ENCODE results near the gene OR6C1. TPM values are rescaled to one million over a fixed set of nuclear protein-coding genes. Genes with fewer than 3 reads are reported as not detected.
"Not testable (repeated sequence)": the region's sequence is repeated elsewhere in the genome, so short reads cannot be mapped to it uniquely, and the experiment has no call there.

Gene OR6C1
- total RNA-seq, 1 donor from 2014 or later, result not detected

DNA sequence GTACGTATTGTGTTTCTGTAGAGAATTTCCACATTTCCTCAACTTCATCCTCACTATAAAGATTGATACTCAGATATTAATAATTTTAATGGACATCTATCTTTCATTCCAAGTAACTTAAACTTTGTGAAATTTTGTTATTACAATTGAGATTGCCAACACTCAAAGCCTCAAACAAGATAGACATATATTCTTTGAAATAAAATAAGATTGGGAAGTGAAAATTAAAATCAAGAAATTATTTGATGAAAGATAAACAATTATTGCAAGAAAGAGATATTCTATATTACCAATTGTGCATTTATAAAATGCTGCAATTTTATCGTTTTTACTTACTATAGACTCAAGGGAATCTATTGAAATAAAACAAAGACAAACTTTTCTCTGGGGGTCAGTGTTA lies 17.7 kb upstream of the OR6C1 start, which contains the start of gene OR6C6:
Gene OR6C6 (minus strand): TSS at position 101 of the 400 bp plus-strand sequence. CDS start 1,337 bp downstream, outside the sequence.
- H3K4me3 ChIP-seq (ENCODE audit: insufficient read depth, low read depth, low read length), result no peak within 1 kb of the TSS
- no peaks in the 10 kb centered on the region for H3K36me3 ChIP-seq (ENCODE audit: insufficient read depth, low read length)
- no peaks in the 10 kb centered on the region for H3K79me2 ChIP-seq (ENCODE audit: insufficient read depth, low read length)
- H4K20me1 ChIP-seq (ENCODE audit: insufficient read depth, low read length), result no peaks in the 10 kb centered on the region
- Mint-ChIP-seq H3K27ac (ENCODE audit: unreplicated experiment) (no peak within 1 kb of the TSS), H3K36me3 (ENCODE audit: low read depth, unreplicated experiment) (no peaks in the 10 kb centered on the region), H3K9me3 (ENCODE audit: unreplicated experiment) (no peaks in the 10 kb centered on the region), H3K4me1 (ENCODE audit: low read depth, unreplicated experiment) (no peaks in the 10 kb centered on the region), H3K27me3 (ENCODE audit: low read depth, unreplicated experiment) (no peaks in the 10 kb centered on the region), H3K4me3 (ENCODE audit: unreplicated experiment) (no peak within 1 kb of the TSS)
- DNase-seq (ENCODE audit: low read depth) (no peak), FAIRE-seq (no peak)
- H3K9ac ChIP-seq (ENCODE audit: low read length), result no peak within 1 kb of the TSS
- H3K27me3 ChIP-seq (ENCODE audit: insufficient read depth, low read length), result no peaks in the 10 kb centered on the region
- H3K4me2 ChIP-seq (ENCODE audit: low read length), result no peak within 1 kb of the TSS
- no peaks in the 10 kb centered on the region for H3K4me1 ChIP-seq (ENCODE audit: insufficient read depth, low read length)
- H3K9me3 ChIP-seq (ENCODE audit: insufficient read depth, low read depth, low read length), result no peaks in the 10 kb centered on the region
- no peak within 1 kb of the TSS for H2AFZ ChIP-seq (ENCODE audit: low read depth, low read length)
- no peak for TF ChIP-seq EZH2 (IDR thresholded peaks at IDR 0.05; ENCODE audit: insufficient read depth, low read length)
- TF ChIP-seq, protein P1, sequence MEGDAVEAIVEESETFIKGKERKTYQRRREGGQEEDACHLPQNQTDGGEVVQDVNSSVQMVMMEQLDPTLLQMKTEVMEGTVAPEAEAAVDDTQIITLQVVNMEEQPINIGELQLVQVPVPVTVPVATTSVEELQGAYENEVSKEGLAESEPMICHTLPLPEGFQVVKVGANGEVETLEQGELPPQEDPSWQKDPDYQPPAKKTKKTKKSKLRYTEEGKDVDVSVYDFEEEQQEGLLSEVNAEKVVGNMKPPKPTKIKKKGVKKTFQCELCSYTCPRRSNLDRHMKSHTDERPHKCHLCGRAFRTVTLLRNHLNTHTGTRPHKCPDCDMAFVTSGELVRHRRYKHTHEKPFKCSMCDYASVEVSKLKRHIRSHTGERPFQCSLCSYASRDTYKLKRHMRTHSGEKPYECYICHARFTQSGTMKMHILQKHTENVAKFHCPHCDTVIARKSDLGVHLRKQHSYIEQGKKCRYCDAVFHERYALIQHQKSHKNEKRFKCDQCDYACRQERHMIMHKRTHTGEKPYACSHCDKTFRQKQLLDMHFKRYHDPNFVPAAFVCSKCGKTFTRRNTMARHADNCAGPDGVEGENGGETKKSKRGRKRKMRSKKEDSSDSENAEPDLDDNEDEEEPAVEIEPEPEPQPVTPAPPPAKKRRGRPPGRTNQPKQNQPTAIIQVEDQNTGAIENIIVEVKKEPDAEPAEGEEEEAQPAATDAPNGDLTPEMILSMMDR (IDR thresholded peaks at IDR 0.05; ENCODE audit: insufficient read depth, low read depth, low read length), result no peak
- no peak within 1 kb of the TSS for H3K27ac ChIP-seq (ENCODE audit: low read depth, low read length)

DNA sequence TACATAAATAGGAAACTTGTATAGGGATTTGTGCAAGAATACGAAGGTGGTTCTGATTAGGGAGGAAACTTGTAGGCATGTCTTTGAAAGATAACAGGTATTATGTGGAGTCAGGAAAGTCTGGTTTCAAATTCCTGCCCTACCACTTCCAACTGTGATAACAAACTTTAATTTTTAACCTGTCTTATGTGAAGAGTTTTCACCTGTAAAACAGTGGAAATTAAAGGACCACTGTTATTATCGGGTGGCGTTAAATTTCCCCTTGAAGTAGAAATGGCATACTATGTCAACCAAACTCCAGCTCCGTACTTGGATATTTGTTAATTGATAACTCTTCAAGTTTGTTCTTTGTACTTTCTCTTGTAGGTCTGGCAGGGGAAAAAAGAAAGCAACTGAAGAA lies 6.1 kb downstream of the OR6C1 start:
- Histone ChIP-seq H3K4me3 (ENCODE audit: insufficient read depth, low read depth, low read length) (no peak overlapping the region), H3K79me2 (ENCODE audit: insufficient read depth, low read length) (no peaks in the 10 kb centered on the region), H3K9me3 (ENCODE audit: insufficient read depth, low read depth, low read length) (no peaks in the 10 kb centered on the region), H3K9ac (ENCODE audit: low read length) (no peak overlapping the region), H3K4me1 (ENCODE audit: insufficient read depth, low read length) (no peaks in the 10 kb centered on the region), H4K20me1 (ENCODE audit: insufficient read depth, low read length) (no peaks in the 10 kb centered on the region), H3K4me2 (ENCODE audit: low read length) (no peak overlapping the region), H3K36me3 (ENCODE audit: insufficient read depth, low read length) (no peaks in the 10 kb centered on the region), H2AFZ (ENCODE audit: low read depth, low read length) (no peak overlapping the region), H3K27ac (ENCODE audit: low read depth, low read length) (no peak overlapping the region), H3K27me3 (ENCODE audit: insufficient read depth, low read length) (no peaks in the 10 kb centered on the region)
- Mint-ChIP-seq H3K27me3 (ENCODE audit: low read depth, unreplicated experiment) (no peaks in the 10 kb centered on the region), H3K27ac (ENCODE audit: unreplicated experiment) (no peak overlapping the region), H3K9me3 (ENCODE audit: unreplicated experiment) (no peaks in the 10 kb centered on the region), H3K36me3 (ENCODE audit: low read depth, unreplicated experiment) (no peaks in the 10 kb centered on the region), H3K4me1 (ENCODE audit: low read depth, unreplicated experiment) (no peaks in the 10 kb centered on the region), H3K4me3 (ENCODE audit: unreplicated experiment) (no peak overlapping the region)
- TF ChIP-seq, protein P1 (IDR thresholded peaks at IDR 0.05; ENCODE audit: insufficient read depth, low read depth, low read length), result no peak
- no peak for TF ChIP-seq EZH2 (IDR thresholded peaks at IDR 0.05; ENCODE audit: insufficient read depth, low read length)
- FAIRE-seq (no peak), DNase-seq (ENCODE audit: low read depth) (no peak)

DNA sequence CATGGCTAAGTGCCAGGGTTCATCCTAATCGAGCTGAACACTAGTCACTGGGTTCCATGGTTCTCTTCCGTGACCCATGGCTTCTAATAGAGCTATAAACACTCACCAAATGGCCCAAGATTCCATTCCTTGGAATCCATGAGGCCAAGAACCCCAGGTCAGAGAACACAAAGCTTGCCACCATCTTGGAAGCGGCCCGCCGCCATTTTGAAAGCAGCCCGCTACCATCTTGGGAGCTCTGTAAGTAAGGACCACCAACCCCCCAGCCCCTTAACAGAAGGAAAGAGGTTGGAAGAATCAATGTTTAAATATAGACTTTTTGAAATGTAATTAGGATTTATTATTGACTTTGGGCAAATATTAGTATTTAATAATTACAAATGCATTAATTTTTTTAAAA lies 11.7 kb downstream of the OR6C1 start:
- H3K9me3 Mint-ChIP-seq (ENCODE audit: unreplicated experiment); H3K4me3 Mint-ChIP-seq (ENCODE audit: unreplicated experiment); H3K36me3 Mint-ChIP-seq (ENCODE audit: low read depth, unreplicated experiment): not testable (repeated sequence)

More for the DNA sequence above, 11.7 kb downstream of the OR6C1 start:
- not testable (repeated sequence) for H4K20me1 ChIP-seq (ENCODE audit: insufficient read depth, low read length); FAIRE-seq; H3K4me1 Mint-ChIP-seq (ENCODE audit: low read depth, unreplicated experiment); H2AFZ ChIP-seq (ENCODE audit: low read depth, low read length); H3K4me2 ChIP-seq (ENCODE audit: low read length); H3K4me3 ChIP-seq (ENCODE audit: insufficient read depth, low read depth, low read length); H3K4me1 ChIP-seq (ENCODE audit: insufficient read depth, low read length); H3K27ac ChIP-seq (ENCODE audit: low read depth, low read length); H3K36me3 ChIP-seq (ENCODE audit: insufficient read depth, low read length); H3K9ac ChIP-seq (ENCODE audit: low read length); H3K27me3 Mint-ChIP-seq (ENCODE audit: low read depth, unreplicated experiment); H3K79me2 ChIP-seq (ENCODE audit: insufficient read depth, low read length); H3K27ac Mint-ChIP-seq (ENCODE audit: unreplicated experiment); H3K27me3 ChIP-seq (ENCODE audit: insufficient read depth, low read length); H3K9me3 ChIP-seq (ENCODE audit: insufficient read depth, low read depth, low read length); DNase-seq (ENCODE audit: low read depth)

Measured in astrocyte (in vitro differentiated cells and primary cell).